ENCODE results near the gene TMEFF2.
A peak's percentile ranks its signal among the peaks of the same experiment; 100 is the strongest.

Gene TMEFF2

GRCh38 chr2:191910518-191910917 is 284.2 kb downstream of the TMEFF2 start:
- CTCF ChIA-PET = no interaction called here
- no peak for TF ChIP-seq OVOL3 (tag by site-specific recombination; IDR thresholded peaks at IDR 0.05)
- no peak for TF ChIP-seq REPIN1 (tag by site-specific recombination; IDR thresholded peaks at IDR 0.05; ENCODE audit: low read depth)
- TF ChIP-seq ZIC2 (tag by site-specific recombination; IDR thresholded peaks at IDR 0.05) = no peak
- no peak for TF ChIP-seq SP2 (tag by site-specific recombination; IDR thresholded peaks at IDR 0.05)
- TF ChIP-seq ZNF37A (tag by site-specific recombination; IDR thresholded peaks at IDR 0.05) = no peak
- TF ChIP-seq ZNF174 (tag by site-specific recombination; IDR thresholded peaks at IDR 0.05) = no peak

GRCh38 chr2:191908874-191909273 is 285.9 kb downstream of the TMEFF2 start:
- Histone ChIP-seq H3K4me1 (ENCODE audit: control insufficient read depth, insufficient read depth, low read length) (no peaks in the 10 kb centered on the region), H3K27ac (ENCODE audit: extremely low read depth, low read depth, low read length) (no peak overlapping the region), H3K4me3 (ENCODE audit: low read depth, low read length) (no peak overlapping the region), H3K36me3 (ENCODE audit: control insufficient read depth in 2 of 2, insufficient read depth in 1 of 2, low read length in 2 of 2) (no peaks in the 10 kb centered on the region), H3K9me3 (ENCODE audit: control insufficient read depth, insufficient read depth, low read depth, low read length) (no peaks in the 10 kb centered on the region)
- ChIA-PET CTCF (no interaction called here), POLR2A (no interaction called here)
- TF ChIP-seq BCL11B (tag by site-specific recombination; IDR thresholded peaks at IDR 0.05; ENCODE audit: low read depth) (no peak), ZNF549 (tag by site-specific recombination; IDR thresholded peaks at IDR 0.05) (no peak), ZNF529 (tag by site-specific recombination; IDR thresholded peaks at IDR 0.05; ENCODE audit: insufficient replicate concordance) (no peak), ZNF211 (tag by site-specific recombination; IDR thresholded peaks at IDR 0.05; ENCODE audit: low read depth) (peak; percentile 97), ZNF624 (tag by site-specific recombination; IDR thresholded peaks at IDR 0.05) (no peak), ZNF16 (tag by site-specific recombination; IDR thresholded peaks at IDR 0.05; ENCODE audit: low read depth) (no peak)

More at GRCh38 chr2:191910518-191910917, 284.2 kb downstream of the TMEFF2 start:
- H3K27ac ChIP-seq (ENCODE audit: extremely low read depth, low read depth, low read length) = no peak overlapping the region
- H3K9me3 ChIP-seq (ENCODE audit: control insufficient read depth, insufficient read depth, low read depth, low read length) = no peaks in the 10 kb centered on the region
- no peaks in the 10 kb centered on the region for H3K4me1 ChIP-seq (ENCODE audit: control insufficient read depth, insufficient read depth, low read length)
- no peak overlapping the region for H3K4me3 ChIP-seq (ENCODE audit: low read depth, low read length)
- POLR2A ChIA-PET = no interaction called here
- no peaks in the 10 kb centered on the region for H3K36me3 ChIP-seq (ENCODE audit: control insufficient read depth in 2 of 2, insufficient read depth in 1 of 2, low read length in 2 of 2)

- CTCF ChIA-PET = no interaction called here
- H3K9me3 ChIP-seq (ENCODE audit: control insufficient read depth, insufficient read depth, low read depth, low read length) = no peaks in the 10 kb centered on the region
- H3K27ac ChIP-seq (ENCODE audit: extremely low read depth, low read depth, low read length) = no peak overlapping the region
- TF ChIP-seq, protein P1, sequence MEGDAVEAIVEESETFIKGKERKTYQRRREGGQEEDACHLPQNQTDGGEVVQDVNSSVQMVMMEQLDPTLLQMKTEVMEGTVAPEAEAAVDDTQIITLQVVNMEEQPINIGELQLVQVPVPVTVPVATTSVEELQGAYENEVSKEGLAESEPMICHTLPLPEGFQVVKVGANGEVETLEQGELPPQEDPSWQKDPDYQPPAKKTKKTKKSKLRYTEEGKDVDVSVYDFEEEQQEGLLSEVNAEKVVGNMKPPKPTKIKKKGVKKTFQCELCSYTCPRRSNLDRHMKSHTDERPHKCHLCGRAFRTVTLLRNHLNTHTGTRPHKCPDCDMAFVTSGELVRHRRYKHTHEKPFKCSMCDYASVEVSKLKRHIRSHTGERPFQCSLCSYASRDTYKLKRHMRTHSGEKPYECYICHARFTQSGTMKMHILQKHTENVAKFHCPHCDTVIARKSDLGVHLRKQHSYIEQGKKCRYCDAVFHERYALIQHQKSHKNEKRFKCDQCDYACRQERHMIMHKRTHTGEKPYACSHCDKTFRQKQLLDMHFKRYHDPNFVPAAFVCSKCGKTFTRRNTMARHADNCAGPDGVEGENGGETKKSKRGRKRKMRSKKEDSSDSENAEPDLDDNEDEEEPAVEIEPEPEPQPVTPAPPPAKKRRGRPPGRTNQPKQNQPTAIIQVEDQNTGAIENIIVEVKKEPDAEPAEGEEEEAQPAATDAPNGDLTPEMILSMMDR (tag by site-specific recombination; IDR thresholded peaks at IDR 0.05) = 0 out of 2 replicates have a peak, but pooled peaks have one; percentile 25
- no peak for TF ChIP-seq ZNF549 (tag by site-specific recombination; IDR thresholded peaks at IDR 0.05)
- no peak overlapping the region for H3K4me3 ChIP-seq (ENCODE audit: low read depth, low read length)
- no peaks in the 10 kb centered on the region for H3K4me1 ChIP-seq (ENCODE audit: control insufficient read depth, insufficient read depth, low read length)
- POLR2A ChIA-PET = no interaction called here
- H3K36me3 ChIP-seq (ENCODE audit: control insufficient read depth in 2 of 2, insufficient read depth in 1 of 2, low read length in 2 of 2) = no peaks in the 10 kb centered on the region
Observed at GRCh38 chr2:191907545-191907944, 287.2 kb downstream of the TMEFF2 start.

DNA sequence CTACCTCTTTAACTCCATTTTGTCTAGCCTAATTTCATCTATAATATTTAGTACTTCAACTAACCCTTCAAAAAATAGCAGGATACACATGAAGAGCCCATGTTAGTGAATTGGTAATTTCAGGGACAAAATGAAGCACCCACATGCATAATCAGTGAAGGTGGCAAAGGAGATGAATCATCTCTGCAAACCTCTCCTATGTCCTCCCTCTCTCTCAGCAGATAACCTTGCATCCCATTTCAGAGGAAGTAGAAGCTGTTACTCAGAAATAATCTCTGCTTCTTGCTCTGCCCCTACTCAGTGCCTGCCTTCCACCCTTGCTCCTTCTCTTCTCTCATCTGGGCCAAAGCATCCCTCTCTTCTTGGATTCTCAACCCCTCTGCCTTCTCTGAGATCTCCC is 287.6 kb downstream of the TMEFF2 start:
- H3K27ac ChIP-seq (ENCODE audit: extremely low read depth, low read depth, low read length) = no peak overlapping the region
- H3K4me1 ChIP-seq (ENCODE audit: control insufficient read depth, insufficient read depth, low read length) = no peaks in the 10 kb centered on the region
- no peak overlapping the region for H3K4me3 ChIP-seq (ENCODE audit: low read depth, low read length)
- no peaks in the 10 kb centered on the region for H3K36me3 ChIP-seq (ENCODE audit: control insufficient read depth in 2 of 2, insufficient read depth in 1 of 2, low read length in 2 of 2)
- POLR2A ChIA-PET = no interaction called here
- CTCF ChIA-PET = no interaction called here
- H3K9me3 ChIP-seq (ENCODE audit: control insufficient read depth, insufficient read depth, low read depth, low read length) = no peaks in the 10 kb centered on the region
- TF ChIP-seq ZFP41 (tag by site-specific recombination; IDR thresholded peaks at IDR 0.05; ENCODE audit: borderline replicate concordance) = no peak
- TF ChIP-seq ZNF398 (tag by site-specific recombination; IDR thresholded peaks at IDR 0.05) = no peak
- TF ChIP-seq ZNF433 (tag by site-specific recombination; IDR thresholded peaks at IDR 0.05; ENCODE audit: low read depth) = no peak
- no peak for TF ChIP-seq ZNF366 (tag by site-specific recombination; conservative IDR thresholded peaks at IDR 0.05)
- TF ChIP-seq ZSCAN23 (tag by site-specific recombination; IDR thresholded peaks at IDR 0.05) = no peak
- TF ChIP-seq ZNF549 (tag by site-specific recombination; IDR thresholded peaks at IDR 0.05) = no peak
- TF ChIP-seq ZNF626 (tag by site-specific recombination; IDR thresholded peaks at IDR 0.05) = no peak
- TF ChIP-seq, protein P2, sequence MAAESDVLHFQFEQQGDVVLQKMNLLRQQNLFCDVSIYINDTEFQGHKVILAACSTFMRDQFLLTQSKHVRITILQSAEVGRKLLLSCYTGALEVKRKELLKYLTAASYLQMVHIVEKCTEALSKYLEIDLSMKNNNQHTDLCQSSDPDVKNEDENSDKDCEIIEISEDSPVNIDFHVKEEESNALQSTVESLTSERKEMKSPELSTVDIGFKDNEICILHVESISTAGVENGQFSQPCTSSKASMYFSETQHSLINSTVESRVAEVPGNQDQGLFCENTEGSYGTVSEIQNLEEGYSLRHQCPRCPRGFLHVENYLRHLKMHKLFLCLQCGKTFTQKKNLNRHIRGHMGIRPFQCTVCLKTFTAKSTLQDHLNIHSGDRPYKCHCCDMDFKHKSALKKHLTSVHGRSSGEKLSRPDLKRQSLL (tag by site-specific recombination; IDR thresholded peaks at IDR 0.05) = no peak
- TF ChIP-seq ZBTB49 (tag by site-specific recombination; IDR thresholded peaks at IDR 0.05; ENCODE audit: low read depth) = no peak
- TF ChIP-seq ZNF202 (tag by site-specific recombination; IDR thresholded peaks at IDR 0.05; ENCODE audit: borderline replicate concordance) = no peak
- TF ChIP-seq ZNF10 (tag by site-specific recombination; IDR thresholded peaks at IDR 0.05) = no peak

All from HEK293 (cell line).